PC-3 (cell line): ENCODE measurements around the gene PMF1. TPM values are rescaled to one million over a fixed set of nuclear protein-coding genes. Genes with fewer than 3 reads are reported as not detected.

Source experiments
- ATAC-seq: fragments of 200-7000 bp; cut with Tn5 transposase; 2 replicates; pipeline ENCODE4 v1.9.1; 2020; ENCODE audit warnings: mild to moderate bottlenecking, moderate library complexity
- BruUV-seq: library from RNA; stranded (reverse); fragments of 400-500 nt; replicated peaks from 2 replicates; lab custom pipeline; 2021; lab: Mats Ljungman, UMichigan
- CTCF ChIA-PET: fragments of 300-600 bp; sonication (Branson Sonifier 250); formaldehyde crosslinking; loops from one replicate; lab custom pipeline; 2022; ENCODE audit warnings: antibody characterized with exemption; lab: Charles Lee
- POLR2A ChIA-PET: fragments of 300-600 bp; sonication (Branson Sonifier 250); formaldehyde crosslinking; loops from one replicate; lab custom pipeline; 2022; ENCODE audit warnings: antibody characterized with exemption; ENCODE audit not compliant: unreplicated experiment; lab: Charles Lee
- DNase-seq: peaks from one replicate; pipeline ENCODE4 v3.0.0-alpha.2; 2015
- H2AFZ ChIP-seq: fragments of 300-600 bp; sonication (generic); 2 replicates; pipeline ENCODE4 v1.6.0; 2016; ENCODE audit warnings: antibody characterized with exemption, low read length
- H3F3A ChIP-seq: fragments of 300-600 bp; sonication (generic); one replicate; pipeline ENCODE4 v1.6.0; 2017; ENCODE audit warnings: antibody characterized with exemption, low read length, control low read depth, mild to moderate bottlenecking; ENCODE audit not compliant: unreplicated experiment
- H3K27ac ChIP-seq: fragments of 300-600 bp; sonication (generic); 2 replicates; pipeline ENCODE4 v1.5.1; 2016; ENCODE audit warnings: mild to moderate bottlenecking, low read length
- H3K27me3 ChIP-seq: fragments of 300-600 bp; sonication (generic); 2 replicates; pipeline ENCODE4 v1.6.1; 2016; ENCODE audit warnings: low read length, mixed read lengths
- H3K36me3 ChIP-seq: fragments of 300-600 bp; sonication (generic); 2 replicates; pipeline ENCODE4 v1.6.1; 2016; ENCODE audit warnings: low read depth, mixed run types, low read length, mixed read lengths
- H3K4me1 ChIP-seq: fragments of 300-600 bp; sonication (generic); 2 replicates; pipeline ENCODE4 v1.5.1; 2016; ENCODE audit warnings: low read length; ENCODE audit not compliant: insufficient read depth
- H3K4me2 ChIP-seq: fragments of 300-600 bp; sonication (generic); 2 replicates; pipeline ENCODE4 v1.6.0; 2016; ENCODE audit warnings: low read length
- H3K4me3 ChIP-seq: fragments of 300-600 bp; sonication (generic); 2 replicates; pipeline ENCODE4 v1.5.1; 2016; ENCODE audit warnings: mild to moderate bottlenecking, low read length, mixed read lengths
- H3K79me2 ChIP-seq: fragments of 300-600 bp; sonication (generic); 2 replicates; pipeline ENCODE4 v1.6.1; 2017; ENCODE audit warnings: low read length, mixed read lengths
- H3K9ac ChIP-seq: fragments of 300-600 bp; sonication (generic); 2 replicates; pipeline ENCODE4 v1.6.0; 2016; ENCODE audit warnings: mild to moderate bottlenecking, low read length
- H3K9me2 ChIP-seq: fragments of 300-600 bp; sonication (generic); replicated peaks from 2 replicates; pipeline ENCODE4 v1.6.1; 2016; ENCODE audit warnings: mixed run types, low read length, mixed read lengths
- H3K9me3 ChIP-seq: fragments of 300-600 bp; sonication (generic); 2 replicates; pipeline ENCODE4 v1.6.1; 2016; ENCODE audit warnings: low read length, mixed read lengths
- H4K20me1 ChIP-seq: fragments of 300-600 bp; sonication (generic); 2 replicates; pipeline ENCODE4 v1.6.1; 2016; ENCODE audit warnings: low read length, mixed read lengths
- CTCF ChIP-seq: fragments of 300-600 bp; sonication (generic); conservative IDR thresholded peaks from 2 replicates; pipeline ENCODE4 v1.5.1; 2017; ENCODE audit warnings: antibody characterized with exemption, low read depth, mild to moderate bottlenecking, low read length
- EZH2 ChIP-seq: fragments of 300-600 bp; sonication (generic); IDR thresholded peaks from one replicate; pipeline ENCODE4 v1.6.1; 2017; ENCODE audit warnings: antibody characterized with exemption, mild to moderate bottlenecking, low read length; ENCODE audit not compliant: unreplicated experiment
- EZH2phosphoT487 ChIP-seq: fragments of 300-600 bp; sonication (generic); IDR thresholded peaks from 2 replicates; pipeline ENCODE4 v1.6.1; 2018; ENCODE audit warnings: mild to moderate bottlenecking, antibody characterized with exemption, low read length, borderline replicate concordance
- intact Hi-C: fragments of 100-400 bp; cut with micrococcal nuclease; formaldehyde crosslinking; loops from 2 replicates; pipeline ENCODE4 v1.9.0; 2023
- total RNA-seq: library from RNA; depleted of rRNA; stranded (reverse); fragments of >200 nt; gene quantifications from 2 replicates; pipeline ENCODE4 v1.2.3, GENCODE V29; 2014

The PMF1 gene
- total RNA-seq, 1 experiment from 2014 or later = 131 TPM

- DNase-seq (no peak), ATAC-seq (no peak)
- H3K9me3 ChIP-seq = no peaks in the 10 kb centered on the region
- TF ChIP-seq EZH2 (no peak), EZH2phosphoT487 (no peak), CTCF (no peak)
- peaks cover 32% of the 10 kb centered on the region for H3K4me1 ChIP-seq
- no TSS peak for BruUV-seq
- peak overlapping the region; percentile 34; the same call in 1 of the 2 replicates for H3K9ac ChIP-seq
- POLR2A ChIA-PET = interaction anchor here (0.6 kb wide), 1 partner anchor 37 kb away, joined by 4 read pairs; no protein-coding TSS in a partner anchor
- peak overlapping the region; percentile 86 for H3K4me3 ChIP-seq
- peaks cover 53% of the 10 kb centered on the region for H3K79me2 ChIP-seq
- H4K20me1 ChIP-seq = peaks cover 23% of the 10 kb centered on the region
- H3K36me3 ChIP-seq = peaks cover 3% of the 10 kb centered on the region
- H2AFZ ChIP-seq = no peak overlapping the region
- no peak overlapping the region for H3K27ac ChIP-seq
- CTCF ChIA-PET = no interaction called here
- peak overlapping the region; percentile 95 for H3K4me2 ChIP-seq
- H3K9me2 ChIP-seq = no peaks in the 10 kb centered on the region
- H3K27me3 ChIP-seq = no peaks in the 10 kb centered on the region
- H3F3A ChIP-seq = no peaks in the 10 kb centered on the region
- intact Hi-C loops = no loop called here
Observed at GRCh38 chr1:156284757-156285156, 72.0 kb downstream of the PMF1 start.

- no peaks in the 10 kb centered on the region for H3K9me2 ChIP-seq
- peaks cover 46% of the 10 kb centered on the region for H3K79me2 ChIP-seq
- H3K9me3 ChIP-seq = no peaks in the 10 kb centered on the region
- H3K4me1 ChIP-seq = peaks cover 32% of the 10 kb centered on the region
- POLR2A ChIA-PET = no interaction called here
- ATAC-seq = no peak
- H3K27ac ChIP-seq = no peak overlapping the region
- no peak overlapping the region for H3K4me2 ChIP-seq
- H3K36me3 ChIP-seq = no peaks in the 10 kb centered on the region
- H2AFZ ChIP-seq = no peak overlapping the region
- CTCF ChIA-PET = no interaction called here
- intact Hi-C loops = no loop called here
- H3F3A ChIP-seq = no peaks in the 10 kb centered on the region
- no TSS peak for BruUV-seq
- H3K27me3 ChIP-seq = no peaks in the 10 kb centered on the region
- H3K4me3 ChIP-seq = no peak overlapping the region
- TF ChIP-seq CTCF (no peak), EZH2 (no peak), EZH2phosphoT487 (no peak)
- DNase-seq = no peak
- H3K9ac ChIP-seq = no peak overlapping the region
- peaks cover 16% of the 10 kb centered on the region for H4K20me1 ChIP-seq
Observed at GRCh38 chr1:156285437-156285836, 72.6 kb downstream of the PMF1 start.

- no peak overlapping the region for H3K4me2 ChIP-seq
- H3K9ac ChIP-seq = no peak overlapping the region
- ChIA-PET POLR2A (no interaction called here), CTCF (no interaction called here)
- H3K36me3 ChIP-seq = no peaks in the 10 kb centered on the region
- no peaks in the 10 kb centered on the region for H3K9me3 ChIP-seq
- no peak overlapping the region for H3K27ac ChIP-seq
- H4K20me1 ChIP-seq = peaks cover 10% of the 10 kb centered on the region
- H3K9me2 ChIP-seq = no peaks in the 10 kb centered on the region
- ATAC-seq = no peak
- no peak overlapping the region for H2AFZ ChIP-seq
- BruUV-seq = no TSS peak
- peaks cover 40% of the 10 kb centered on the region for H3K79me2 ChIP-seq
- TF ChIP-seq EZH2phosphoT487 (no peak), EZH2 (no peak), CTCF (no peak)
- no peaks in the 10 kb centered on the region for H3K27me3 ChIP-seq
- no peaks in the 10 kb centered on the region for H3F3A ChIP-seq
- H3K4me1 ChIP-seq = peaks cover 31% of the 10 kb centered on the region
- no peak overlapping the region for H3K4me3 ChIP-seq
- intact Hi-C loops = no loop called here
- no peak for DNase-seq
Observed at GRCh38 chr1:156286061-156286460, 73.3 kb downstream of the PMF1 start.
